Neutrophil (primary cell): ENCODE results near the gene TIA1.
"Not testable (repeated sequence)": the region's sequence is repeated elsewhere in the genome, so short reads cannot be mapped to it uniquely, and the experiment has no call there.

Experiments used
- H3K27ac ChIP-seq: fragments of 200-600 bp; sonication (generic); 2 replicates; pipeline ENCODE4 v1.5.1; 2016; ENCODE audit warnings: mild to moderate bottlenecking, moderate library complexity
- H3K27me3 ChIP-seq: fragments of 200-600 bp; sonication (generic); 2 replicates; pipeline ENCODE4 v1.6.0; 2016; ENCODE audit warnings: mild to moderate bottlenecking
- H3K36me3 ChIP-seq: fragments of 200-600 bp; sonication (generic); 2 replicates; pipeline ENCODE4 v1.5.1; 2017
- H3K4me1 ChIP-seq, 2 experiments: fragments of 200-600 bp in 1 of 2; sonication (generic) in 1 of 2; 1 replicate in 1 of 2; 2 replicates in 1 of 2; pipeline versions ENCODE4 v1.5.1 to v1.6.1; 2013 to 2016; ENCODE audit warnings: low read depth in 1 of 2, low read length in 1 of 2, mild to moderate bottlenecking in 1 of 2, moderate library complexity in 1 of 2; ENCODE audit not compliant: control insufficient read depth in 1 of 2, insufficient read depth in 1 of 2
- H3K4me3 ChIP-seq, 2 experiments: fragments of 200-600 bp in 1 of 2; sonication (generic) in 1 of 2; 1 replicate in 1 of 2; 2 replicates in 1 of 2; pipeline ENCODE4 v1.5.1; 2013 to 2016; ENCODE audit warnings: low read depth in 1 of 2, low read length in 1 of 2, mild to moderate bottlenecking in 1 of 2, moderate library complexity in 1 of 2
- H3K9me3 ChIP-seq: fragments of 200-600 bp; sonication (generic); 2 replicates; pipeline ENCODE4 v1.5.1; 2016
- TF ChIP-seq, protein P1 (sequence below): fragments of 200-600 bp; sonication (generic); IDR thresholded peaks from 2 replicates; pipeline ENCODE4 v1.5.1; 2016; ENCODE audit warnings: antibody characterized with exemption

TIA1 gene, protein sequence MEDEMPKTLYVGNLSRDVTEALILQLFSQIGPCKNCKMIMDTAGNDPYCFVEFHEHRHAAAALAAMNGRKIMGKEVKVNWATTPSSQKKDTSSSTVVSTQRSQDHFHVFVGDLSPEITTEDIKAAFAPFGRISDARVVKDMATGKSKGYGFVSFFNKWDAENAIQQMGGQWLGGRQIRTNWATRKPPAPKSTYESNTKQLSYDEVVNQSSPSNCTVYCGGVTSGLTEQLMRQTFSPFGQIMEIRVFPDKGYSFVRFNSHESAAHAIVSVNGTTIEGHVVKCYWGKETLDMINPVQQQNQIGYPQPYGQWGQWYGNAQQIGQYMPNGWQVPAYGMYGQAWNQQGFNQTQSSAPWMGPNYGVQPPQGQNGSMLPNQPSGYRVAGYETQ

DNA sequence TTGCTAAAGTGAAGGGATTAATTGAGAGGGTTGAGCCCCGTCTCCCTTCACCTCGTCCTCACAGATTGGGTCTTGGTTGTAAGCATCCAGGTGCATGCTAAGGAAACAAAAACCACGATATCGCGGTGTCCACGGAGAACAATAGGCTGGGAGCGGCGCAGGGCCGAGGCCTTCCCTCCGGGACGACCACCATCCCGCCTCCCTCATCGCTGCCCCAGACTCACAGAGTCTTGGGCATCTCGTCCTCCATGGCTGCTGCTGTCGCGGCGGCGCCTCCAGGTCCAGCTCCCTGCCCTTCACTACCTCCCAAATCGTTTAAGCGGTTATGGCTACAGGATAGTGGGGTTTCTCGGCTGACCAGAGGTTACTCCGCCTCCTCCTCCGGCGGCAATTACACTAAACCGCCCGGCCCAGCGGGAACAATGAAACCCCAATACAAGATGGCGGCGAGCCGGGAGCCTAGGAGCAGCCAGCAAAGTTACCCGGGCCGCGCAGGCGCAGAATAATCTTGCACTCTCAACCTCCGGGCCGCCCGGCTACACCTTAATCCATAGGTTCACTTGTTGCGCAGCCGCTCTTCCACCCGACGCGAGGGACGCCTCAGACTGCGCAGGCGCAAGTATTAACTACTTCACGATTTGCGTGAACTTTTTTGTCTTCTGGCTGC is at the start of gene TIA1:
TSS of gene TIA1 (minus strand) at position 448 of the 667 bp plus-strand sequence. CDS start at position 250, 198 bp downstream.
- H3K4me3 ChIP-seq, result peak within 1 kb of the TSS; percentile 95
- H3K4me1 ChIP-seq, result peaks cover 25 to 26% of the 10 kb centered on the region in 2 experiments
- TF ChIP-seq, protein P1, sequence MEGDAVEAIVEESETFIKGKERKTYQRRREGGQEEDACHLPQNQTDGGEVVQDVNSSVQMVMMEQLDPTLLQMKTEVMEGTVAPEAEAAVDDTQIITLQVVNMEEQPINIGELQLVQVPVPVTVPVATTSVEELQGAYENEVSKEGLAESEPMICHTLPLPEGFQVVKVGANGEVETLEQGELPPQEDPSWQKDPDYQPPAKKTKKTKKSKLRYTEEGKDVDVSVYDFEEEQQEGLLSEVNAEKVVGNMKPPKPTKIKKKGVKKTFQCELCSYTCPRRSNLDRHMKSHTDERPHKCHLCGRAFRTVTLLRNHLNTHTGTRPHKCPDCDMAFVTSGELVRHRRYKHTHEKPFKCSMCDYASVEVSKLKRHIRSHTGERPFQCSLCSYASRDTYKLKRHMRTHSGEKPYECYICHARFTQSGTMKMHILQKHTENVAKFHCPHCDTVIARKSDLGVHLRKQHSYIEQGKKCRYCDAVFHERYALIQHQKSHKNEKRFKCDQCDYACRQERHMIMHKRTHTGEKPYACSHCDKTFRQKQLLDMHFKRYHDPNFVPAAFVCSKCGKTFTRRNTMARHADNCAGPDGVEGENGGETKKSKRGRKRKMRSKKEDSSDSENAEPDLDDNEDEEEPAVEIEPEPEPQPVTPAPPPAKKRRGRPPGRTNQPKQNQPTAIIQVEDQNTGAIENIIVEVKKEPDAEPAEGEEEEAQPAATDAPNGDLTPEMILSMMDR, result no peak
- H3K27ac ChIP-seq, result peak within 1 kb of the TSS; percentile 94
- no peaks in the 10 kb centered on the region for H3K9me3 ChIP-seq
- no peaks in the 10 kb centered on the region for H3K36me3 ChIP-seq
- H3K27me3 ChIP-seq, result no peaks in the 10 kb centered on the region

DNA sequence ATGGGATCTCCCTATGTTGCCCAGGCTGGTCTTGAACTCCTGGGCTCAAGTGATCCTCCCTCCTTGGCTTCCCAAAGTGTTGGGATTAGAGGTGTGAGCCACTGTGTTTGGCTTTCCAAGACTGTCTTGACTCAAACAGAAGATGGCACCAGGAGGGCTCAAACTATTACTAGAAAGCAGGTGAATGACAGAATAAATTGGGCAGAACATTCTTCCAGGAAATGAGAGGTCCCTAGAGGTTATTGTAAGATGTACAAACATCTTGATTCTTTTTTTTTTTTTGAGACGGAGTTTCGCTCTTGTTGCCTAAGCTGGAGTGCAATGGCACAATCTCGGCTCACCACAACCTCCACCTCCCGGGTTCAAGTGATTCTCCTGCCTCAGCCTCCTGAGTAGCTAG is 49.4 kb upstream of the TIA1 start:
- not testable (repeated sequence) for H3K36me3 ChIP-seq, H3K4me3 ChIP-seq, H3K27me3 ChIP-seq, H3K9me3 ChIP-seq, H3K27ac ChIP-seq
- H3K4me1 ChIP-seq, result peaks cover 17 to 23% of the 10 kb centered on the region in 2 experiments

DNA sequence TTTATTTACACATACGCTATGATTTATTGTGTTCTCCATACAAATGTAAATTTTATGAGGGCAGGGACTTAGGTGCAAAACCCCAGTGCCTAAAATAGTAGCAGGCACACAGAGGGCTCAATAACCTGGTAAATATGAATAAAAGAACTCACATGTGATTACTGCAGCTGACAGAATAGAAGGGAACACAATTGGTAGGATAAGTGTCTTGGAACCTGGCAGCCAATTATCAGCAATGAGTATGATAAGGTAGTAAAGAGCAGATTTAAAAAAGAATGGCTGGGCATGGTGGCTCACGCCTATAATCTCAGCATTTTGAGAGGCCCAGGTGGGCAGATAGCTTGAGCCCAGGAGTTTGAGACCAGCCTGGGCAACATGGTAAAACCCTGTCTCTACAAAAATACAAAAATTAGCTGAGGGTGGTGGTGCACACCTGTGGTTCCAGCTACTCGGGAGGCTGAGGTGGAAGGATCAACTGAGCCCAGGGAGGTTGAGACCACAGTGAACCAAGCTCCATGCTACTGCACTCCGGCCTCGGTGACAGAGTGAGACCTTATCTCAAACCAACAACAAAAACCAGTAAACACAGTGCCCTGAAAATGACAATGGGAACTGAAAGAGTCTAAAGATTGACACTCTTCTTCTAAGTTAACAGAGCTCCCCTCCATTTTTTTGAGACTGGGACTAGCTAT is 35.2 kb upstream of the TIA1 start:
- Histone ChIP-seq H3K27ac (no peak overlapping the region), H3K27me3 (no peaks in the 10 kb centered on the region), H3K4me1 (no peaks in the 10 kb centered on the region), H3K36me3 (peaks cover 80% of the 10 kb centered on the region), H3K9me3 (no peaks in the 10 kb centered on the region), H3K4me3 (no peak overlapping the region)
- TF ChIP-seq, protein P1, result no peak

DNA sequence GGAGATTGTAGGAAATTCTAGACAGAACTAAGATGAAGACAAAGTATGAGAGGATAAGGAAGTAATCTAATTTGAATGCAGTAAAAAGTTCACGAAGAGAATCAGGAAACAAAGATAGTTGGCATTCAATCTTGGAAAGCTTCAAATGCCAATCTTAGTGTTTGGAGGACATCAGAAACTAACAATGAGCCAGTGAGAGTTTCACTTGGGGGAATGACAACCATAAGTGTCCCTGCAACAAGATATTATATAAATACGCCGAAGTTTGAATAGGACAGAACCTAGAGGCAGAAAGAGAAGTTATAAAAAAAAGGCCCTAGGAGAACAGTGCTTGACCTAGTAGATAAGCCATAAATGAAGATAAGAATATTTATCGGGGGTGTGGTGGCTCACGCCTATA is 34.0 kb upstream of the TIA1 start:
- Histone ChIP-seq H3K9me3 (no peaks in the 10 kb centered on the region), H3K27me3 (no peaks in the 10 kb centered on the region), H3K4me3 (no peak overlapping the region), H3K4me1 (no peaks in the 10 kb centered on the region), H3K36me3 (peaks cover 81% of the 10 kb centered on the region), H3K27ac (no peak overlapping the region)
- TF ChIP-seq, protein P1, result no peak

DNA sequence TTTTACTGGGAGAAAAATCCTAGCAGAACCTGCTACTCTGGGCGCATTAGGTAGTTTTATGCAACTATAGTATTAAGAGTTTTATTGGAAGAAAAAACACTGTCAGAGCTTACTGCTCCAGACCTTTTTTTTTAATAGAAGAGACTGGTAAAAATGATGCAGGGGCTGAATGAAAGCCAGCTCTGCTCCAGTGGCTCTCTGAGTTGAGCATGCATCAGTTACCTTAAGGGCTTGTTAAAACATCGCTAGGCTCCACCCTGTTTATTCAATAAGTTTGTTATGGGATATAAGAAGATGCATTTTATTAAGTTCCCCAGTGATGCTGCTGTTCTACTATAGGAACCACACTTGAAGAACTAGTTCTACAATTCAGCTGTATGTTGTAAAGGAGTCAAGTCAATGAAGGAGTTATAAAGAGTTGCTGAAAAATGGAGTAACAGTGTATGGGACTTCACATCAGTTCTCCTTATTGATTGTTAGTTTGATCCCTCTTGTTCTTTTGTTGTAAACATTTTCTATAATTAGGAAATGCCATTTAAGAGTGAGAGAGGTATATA is 31.9 kb upstream of the TIA1 start:
- no peaks in the 10 kb centered on the region for H3K9me3 ChIP-seq
- no peak overlapping the region for H3K27ac ChIP-seq
- H3K36me3 ChIP-seq, result peaks cover 73% of the 10 kb centered on the region
- H3K27me3 ChIP-seq, result no peaks in the 10 kb centered on the region
- H3K4me1 ChIP-seq, result no peaks in the 10 kb centered on the region
- TF ChIP-seq, protein P1, result no peak
- no peak overlapping the region for H3K4me3 ChIP-seq
